Stimulated activated CD4-positive, alpha-beta T cell treated with anti-CD3 and anti-CD28 coated beads, Interleukin-4, amount 100 ng/mL, for 1 hour (primary cell): ENCODE results near the gene SEC63.
"Not testable (repeated sequence)": the region's sequence is repeated elsewhere in the genome, so short reads cannot be mapped to it uniquely, and the experiment has no call there.

ENCODE experiments used
- DNase-seq: peaks from one replicate; pipeline ENCODE4 v3.0.0-alpha.2; 2020

Gene SEC63

GRCh38 chr6:107972413-107973096 lies 14.5 kb upstream of the SEC63 start:
- DNase-seq: no peak

- no peak for DNase-seq
Observed at GRCh38 chr6:107971181-107971580, 13.2 kb upstream of the SEC63 start.

GRCh38 chr6:107970255-107970654 lies 12.2 kb upstream of the SEC63 start:
- no peak for DNase-seq

DNA sequence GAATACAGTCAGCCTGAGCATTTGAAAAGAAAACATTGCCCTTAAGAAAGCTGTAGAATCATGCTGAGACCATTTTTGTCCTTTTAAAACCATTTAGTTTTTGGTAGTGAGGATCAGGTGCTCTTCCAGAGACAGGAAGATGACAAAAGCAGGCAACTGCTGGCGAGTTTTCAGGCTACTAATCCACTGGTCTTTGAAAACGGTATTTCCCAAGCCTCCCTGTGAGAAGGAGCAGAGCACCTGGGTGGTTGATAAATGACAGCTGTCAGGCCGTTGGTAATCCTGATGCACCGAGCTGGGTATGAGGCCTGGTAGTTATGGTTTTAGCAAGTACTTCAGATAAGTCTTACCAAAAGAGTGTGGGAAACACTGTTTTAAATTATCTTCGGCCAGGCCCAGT lies 10.1 kb upstream of the SEC63 start:
- DNase-seq: no peak

GRCh38 chr6:107965746-107966145 lies 7.7 kb upstream of the SEC63 start:
- DNase-seq: no peak

DNA sequence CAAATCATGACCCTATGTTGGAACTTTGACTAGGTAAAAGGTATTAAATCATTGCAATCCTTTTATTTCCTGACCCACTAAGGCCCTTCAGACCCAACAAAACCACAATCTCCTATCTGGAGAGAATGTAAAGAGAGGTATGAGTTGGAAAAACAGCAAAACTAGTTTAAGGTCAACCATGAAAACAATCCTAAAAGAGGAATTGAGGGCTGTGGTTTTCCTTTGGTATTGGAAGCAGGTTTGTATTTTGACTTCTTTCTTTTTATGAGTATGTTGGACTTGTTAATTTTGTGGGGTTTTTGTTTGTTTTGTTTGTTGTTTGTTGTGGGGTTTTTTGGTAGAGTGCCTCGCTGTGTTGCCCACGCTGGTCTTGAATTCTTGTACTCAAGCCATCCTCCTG lies 4.7 kb upstream of the SEC63 start:
- no peak for DNase-seq

DNA sequence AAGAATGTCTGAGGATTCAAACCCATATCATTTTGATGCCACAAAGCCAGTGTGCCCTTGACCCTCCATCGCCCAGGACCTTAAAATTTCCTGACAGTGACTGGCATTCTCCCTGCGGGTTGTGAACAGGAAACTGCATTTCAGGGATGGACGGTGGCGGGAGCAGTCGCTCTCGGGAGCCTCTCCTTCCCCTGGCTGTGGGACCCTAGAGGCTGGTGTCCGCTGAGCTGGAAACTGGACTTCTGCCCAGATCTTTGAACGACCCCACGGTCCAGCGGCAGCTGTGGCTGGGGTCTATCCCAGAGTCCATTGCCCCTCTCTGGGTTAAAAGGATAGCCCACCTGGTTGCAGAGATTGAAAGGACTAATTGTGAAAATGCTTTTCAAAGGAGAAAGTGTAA lies 1.4 kb upstream of the SEC63 start:
- no peak for DNase-seq

DNA sequence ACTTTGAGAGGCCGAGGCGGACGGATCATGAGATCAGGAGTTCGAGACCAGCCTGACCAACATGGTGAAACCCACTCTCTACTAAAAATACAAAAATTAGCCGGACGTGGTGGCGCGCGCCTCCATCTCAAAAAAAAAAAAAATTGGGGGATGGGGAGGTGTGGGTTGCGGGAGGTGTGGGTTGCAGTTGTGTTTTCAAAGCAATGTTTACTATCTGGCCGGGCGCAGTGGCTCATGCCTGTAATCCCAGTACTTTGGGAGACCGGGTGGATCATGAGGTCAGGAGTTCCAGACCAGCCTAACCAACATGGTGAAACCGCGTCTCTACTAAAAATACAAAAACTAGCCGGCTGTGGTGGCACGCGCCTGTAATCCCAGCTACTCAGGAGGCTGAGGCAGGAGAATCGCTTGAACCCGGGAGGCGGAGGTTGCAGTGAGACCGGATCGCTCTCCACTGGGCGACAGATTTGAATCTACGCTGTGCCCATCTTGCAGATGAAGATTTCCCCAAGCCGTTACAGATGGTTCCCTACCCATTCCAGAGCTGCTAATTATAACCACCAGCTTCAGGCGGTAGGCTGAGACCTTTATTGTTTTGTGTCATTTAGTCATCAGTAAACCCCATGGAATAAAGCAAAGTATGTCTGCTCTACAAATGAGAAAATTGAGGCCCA lies 818 bp upstream of the SEC63 start:
- DNase-seq: not testable (repeated sequence)

DNA sequence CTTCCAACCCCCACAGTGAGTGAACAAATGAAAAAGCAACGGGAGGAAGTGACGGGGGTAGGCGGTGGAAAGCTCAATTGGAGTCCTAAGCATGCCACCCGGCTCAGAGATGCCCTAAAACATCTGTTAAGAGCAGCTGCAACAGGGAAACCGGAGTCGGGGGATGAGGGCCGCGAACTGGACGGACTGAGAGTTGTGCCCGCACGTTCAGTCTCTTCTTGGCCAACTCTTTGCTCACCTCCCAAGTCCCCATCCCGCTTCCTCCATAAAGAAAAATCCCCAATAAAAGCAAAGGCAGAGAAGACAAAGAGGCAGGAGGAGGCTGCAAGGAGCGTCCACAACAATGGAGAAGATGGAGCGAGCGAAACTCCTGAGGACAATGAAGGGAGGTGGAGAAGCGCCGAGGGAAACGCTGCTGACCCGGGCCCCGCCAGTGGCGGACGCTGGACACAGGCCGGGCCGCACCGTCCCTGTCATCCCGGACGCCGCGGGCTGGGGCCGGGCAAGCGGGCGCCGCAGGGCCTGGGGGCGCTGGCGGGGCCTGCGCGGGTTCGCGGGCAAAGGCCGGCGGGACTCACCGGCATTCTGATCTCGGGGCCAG lies 600 bp downstream of the SEC63 start:
- DNase-seq: peak; percentile 61

DNA sequence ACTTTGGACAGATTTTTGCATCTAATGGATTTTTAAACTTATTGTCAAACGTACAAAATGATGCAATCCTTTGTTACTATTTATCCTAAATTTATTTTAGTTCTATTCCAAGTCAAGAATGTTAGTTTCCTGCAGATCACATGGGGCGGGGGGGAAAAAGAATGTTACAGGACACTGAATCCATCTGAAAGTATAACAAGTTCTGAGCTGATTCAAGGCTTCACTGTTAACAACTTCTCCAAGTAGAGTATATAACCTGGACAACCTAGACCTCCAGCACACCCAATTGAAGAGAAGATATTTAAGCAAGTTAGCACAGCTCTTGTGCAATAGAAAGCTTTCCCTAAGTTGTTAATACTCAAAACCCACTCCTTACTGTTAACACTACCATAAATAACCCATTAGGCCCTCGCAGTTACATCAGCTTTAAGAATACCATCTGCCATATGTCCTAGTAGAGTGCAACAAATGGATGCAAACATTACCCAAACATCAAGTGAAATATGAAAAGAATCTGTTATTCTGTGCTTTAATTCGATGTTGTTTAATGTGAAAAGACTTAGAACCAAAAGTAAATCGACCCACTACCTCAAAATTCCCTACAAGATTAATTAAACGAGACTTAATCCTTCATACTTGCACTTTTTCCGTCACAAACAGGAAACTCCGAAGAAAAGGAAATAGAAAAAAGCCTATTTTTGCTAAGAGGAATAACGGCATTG lies 1.3 kb downstream of the SEC63 start:
- DNase-seq: no peak

DNA sequence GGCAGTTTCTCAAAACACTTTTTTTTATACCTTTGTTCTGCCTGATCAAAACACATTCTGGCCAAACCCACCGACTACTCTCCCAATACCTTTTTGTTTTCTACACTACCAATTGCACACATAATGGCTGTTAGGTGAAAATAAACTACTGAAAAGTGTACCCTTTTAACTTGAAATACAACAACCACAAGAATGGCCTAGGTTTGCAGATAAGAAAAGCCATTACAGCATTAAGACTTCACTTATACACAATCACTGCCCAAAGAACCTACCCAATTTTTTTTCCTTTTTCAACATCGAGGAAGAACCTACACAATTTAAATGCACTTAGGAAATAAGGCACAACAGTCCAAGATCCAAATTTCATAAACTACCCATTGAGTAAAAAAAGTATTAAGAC lies 1.8 kb downstream of the SEC63 start:
- no peak for DNase-seq

- not testable (repeated sequence) for DNase-seq
Observed at GRCh38 chr6:107953858-107954414, 4.1 kb downstream of the SEC63 start.

- no peak for DNase-seq
Observed at GRCh38 chr6:107943626-107944439, 14.2 kb downstream of the SEC63 start.

GRCh38 chr6:107942142-107942541 lies 15.9 kb downstream of the SEC63 start:
- no peak for DNase-seq

DNA sequence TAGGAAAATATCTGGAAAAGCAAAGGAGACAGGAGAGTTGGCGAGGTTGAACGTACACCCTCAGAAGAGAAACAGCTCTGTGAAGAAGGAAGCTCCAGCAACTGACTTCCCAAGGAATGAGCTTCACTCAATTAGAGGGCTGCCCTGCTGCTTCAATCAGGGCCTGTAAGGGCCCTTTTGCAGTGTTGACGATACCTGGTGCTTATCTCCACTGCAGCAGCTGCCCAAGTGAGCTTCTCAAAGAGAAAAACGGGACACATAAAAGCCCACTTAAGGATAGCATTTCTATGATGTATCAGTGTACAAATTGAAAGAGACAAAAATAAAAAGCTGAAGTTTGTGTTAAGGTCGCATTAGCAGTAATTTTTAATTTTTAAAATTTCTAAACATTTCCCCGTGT lies 16.4 kb downstream of the SEC63 start:
- no peak for DNase-seq

- no peak for DNase-seq
Observed at GRCh38 chr6:107941199-107941598, 16.8 kb downstream of the SEC63 start.

- not testable (repeated sequence) for DNase-seq
Observed at GRCh38 chr6:107936910-107937292, 21.1 kb downstream of the SEC63 start.

GRCh38 chr6:107936162-107936909 lies 21.7 kb downstream of the SEC63 start:
- no peak for DNase-seq

DNA sequence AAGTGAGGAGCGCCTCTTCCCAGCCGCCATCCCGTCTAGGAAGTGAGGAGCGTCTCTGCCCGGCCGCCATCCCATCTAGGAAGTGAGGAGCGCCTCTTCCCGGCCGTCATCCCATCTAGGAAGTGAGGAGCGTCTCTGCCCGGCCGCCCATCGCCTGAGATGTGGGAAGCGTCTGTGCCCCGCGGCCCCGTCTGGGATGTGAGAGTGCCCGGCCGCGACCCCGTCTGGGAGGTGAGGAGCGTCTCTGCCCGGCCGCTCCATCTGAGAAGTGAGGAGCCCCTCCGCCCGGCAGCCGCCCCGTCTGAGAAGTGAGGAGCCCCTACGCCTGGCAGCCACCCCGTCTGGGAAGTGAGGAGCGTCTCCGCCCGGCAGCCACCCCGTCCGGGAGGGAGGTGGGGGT lies 23.8 kb downstream of the SEC63 start:
- DNase-seq: not testable (repeated sequence)

DNA sequence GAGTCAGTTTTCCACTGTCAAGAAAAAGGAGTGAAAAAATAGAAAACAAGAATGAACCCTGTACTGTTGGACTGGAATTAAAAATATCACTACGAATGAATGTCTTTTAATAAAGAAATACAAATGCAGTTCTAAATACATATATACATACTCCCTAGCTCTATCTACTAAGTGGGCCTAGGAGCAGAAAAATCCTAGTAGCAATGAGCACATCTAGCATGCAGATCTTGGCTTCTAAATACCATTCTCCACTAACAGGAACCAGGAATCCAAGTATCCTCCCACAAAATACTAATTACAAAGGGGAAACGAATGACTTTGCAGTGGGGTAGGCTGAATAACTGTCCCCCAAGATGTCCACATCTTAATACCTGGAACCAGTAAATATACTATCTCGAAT lies 25.4 kb downstream of the SEC63 start:
- no peak for DNase-seq

GRCh38 chr6:107931894-107932293 lies 26.1 kb downstream of the SEC63 start:
- DNase-seq: no peak

- DNase-seq: no peak
Observed at GRCh38 chr6:107928984-107929383, 29.0 kb downstream of the SEC63 start.
